NCI-H82 (cell line): ENCODE measurements around the gene ACOT11.

Experiments
- DNase-seq: peaks from one replicate; lab custom pipeline; 2025; lab: John Stamatoyannopoulos, UW

ACOT11 gene

DNA sequence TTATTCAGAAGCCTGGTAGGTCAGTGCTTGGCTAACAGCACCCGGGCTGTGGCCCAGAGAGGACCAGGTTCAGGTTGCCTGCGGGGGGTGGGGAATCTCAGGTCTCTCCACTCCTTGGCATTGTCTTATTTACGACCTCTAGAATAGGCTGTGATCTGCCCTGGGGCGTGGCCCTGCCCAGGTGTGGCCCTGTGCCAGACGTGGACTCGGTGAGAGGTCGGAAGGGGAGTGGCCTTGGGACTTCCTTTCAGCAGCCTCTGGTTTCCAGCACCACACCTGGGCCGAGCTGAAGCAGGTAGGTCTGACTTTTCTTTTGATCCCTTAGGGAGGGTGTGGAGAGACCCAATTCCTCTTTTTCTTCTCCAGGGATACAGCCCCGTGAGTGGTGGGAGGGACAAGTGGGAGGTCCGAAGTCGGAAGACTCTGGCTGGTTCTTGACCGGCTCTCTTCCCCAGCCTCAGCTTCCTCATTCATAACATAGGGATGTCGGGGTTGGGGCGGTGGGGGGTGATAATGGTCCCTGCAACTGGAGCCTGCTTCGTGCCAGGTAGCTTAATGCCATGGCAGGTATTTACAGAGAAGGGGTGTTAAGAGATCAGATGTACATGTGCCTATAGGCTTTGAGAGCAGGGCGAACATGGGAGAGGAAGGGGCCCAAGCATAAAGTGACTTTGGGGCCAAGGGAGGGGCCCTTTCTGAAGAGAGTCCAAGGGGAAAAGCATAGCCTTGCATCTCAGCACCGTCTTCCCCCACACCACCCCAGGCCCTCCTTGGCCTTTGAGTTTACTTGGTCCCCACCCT, 16.5 kb downstream of the ACOT11 start:
- no peak for DNase-seq

DNA sequence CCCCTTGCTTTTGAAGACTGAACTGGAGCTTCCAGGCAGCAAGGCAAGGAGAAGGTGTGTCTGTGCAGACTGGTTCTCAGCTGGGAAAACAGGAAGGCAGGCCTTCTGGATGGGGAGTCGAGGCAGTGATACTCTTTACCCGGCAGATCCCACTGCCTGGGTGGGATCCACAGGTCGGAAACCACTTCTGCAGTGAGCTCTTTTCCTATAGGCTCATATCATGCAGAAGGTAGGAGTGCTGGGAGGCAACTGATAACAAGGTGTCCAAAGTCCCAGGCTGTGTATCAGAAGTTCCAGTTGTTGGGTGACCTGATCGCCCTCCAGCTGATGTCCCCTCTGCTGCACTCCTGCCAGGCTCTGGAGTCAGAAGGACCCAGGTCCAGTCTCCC, 17.1 kb downstream of the ACOT11 start:
- DNase-seq: no peak

GRCh38 chr1:54566438-54567141, 18.6 kb downstream of the ACOT11 start:
- peak; percentile 51 for DNase-seq

DNA sequence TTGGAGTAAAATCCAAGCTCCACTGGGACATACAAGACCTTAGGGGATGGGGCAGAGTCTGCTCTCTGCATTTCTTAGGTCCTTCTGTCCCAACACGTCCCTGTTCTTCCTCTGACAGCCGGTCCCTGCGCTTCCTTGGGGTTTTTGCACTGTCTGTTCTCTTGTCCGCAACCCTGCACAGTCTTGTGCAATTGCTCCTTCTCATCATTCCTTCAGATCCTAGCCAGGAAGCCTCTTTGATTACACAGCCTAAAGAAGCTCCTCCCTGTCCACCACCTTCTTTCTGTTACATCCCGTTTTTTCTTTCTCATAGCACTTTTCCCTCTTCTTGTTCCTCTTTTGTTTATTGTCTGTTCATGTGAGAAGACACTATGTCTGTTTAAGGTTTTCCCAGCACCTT, 19.9 kb downstream of the ACOT11 start:
- DNase-seq: no peak

DNA sequence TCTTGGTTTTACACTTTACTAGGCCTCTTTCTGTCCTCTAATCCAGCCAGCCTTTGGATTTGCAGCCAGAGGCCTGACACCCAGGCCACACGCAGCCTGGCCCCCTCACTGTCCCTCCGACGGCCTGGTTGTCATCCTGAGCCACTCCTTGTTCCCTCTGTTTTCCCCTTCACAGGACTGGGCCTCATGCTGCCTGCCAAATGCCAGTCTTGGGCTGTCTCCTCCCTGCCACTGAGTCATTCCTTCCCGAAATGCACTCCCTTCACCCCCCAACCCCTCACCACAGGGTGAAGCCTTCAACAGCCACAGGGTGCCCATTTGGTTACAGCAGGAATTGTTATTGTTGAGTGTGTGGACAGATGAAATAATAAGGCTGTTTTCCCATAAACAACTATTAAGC, 21.3 kb downstream of the ACOT11 start:
- DNase-seq: no peak

- DNase-seq: peak; percentile 41
These were observed 22.1 kb downstream of the ACOT11 start for GRCh38 chr1:54570161-54570560.

DNA sequence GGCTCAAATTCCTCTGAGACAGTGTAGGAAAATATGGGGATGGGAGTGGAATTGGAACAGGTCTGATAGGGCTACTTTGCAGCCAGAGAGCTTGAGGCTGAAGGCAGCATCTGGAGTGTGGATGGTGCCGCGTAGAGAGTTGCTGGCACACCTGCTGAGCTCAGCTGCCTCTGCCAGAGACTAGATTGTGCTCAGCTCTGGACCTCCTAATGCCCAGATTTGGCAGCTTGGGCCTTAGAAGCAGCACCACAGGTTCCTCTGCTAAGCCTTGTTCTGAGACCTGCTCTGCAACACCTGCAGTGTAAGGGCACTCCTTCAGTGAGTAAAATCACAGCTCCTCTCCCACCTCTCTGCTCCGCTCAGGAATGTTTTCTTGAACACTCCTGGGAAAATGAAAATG, 23.3 kb downstream of the ACOT11 start:
- peak; percentile 65 for DNase-seq

DNA sequence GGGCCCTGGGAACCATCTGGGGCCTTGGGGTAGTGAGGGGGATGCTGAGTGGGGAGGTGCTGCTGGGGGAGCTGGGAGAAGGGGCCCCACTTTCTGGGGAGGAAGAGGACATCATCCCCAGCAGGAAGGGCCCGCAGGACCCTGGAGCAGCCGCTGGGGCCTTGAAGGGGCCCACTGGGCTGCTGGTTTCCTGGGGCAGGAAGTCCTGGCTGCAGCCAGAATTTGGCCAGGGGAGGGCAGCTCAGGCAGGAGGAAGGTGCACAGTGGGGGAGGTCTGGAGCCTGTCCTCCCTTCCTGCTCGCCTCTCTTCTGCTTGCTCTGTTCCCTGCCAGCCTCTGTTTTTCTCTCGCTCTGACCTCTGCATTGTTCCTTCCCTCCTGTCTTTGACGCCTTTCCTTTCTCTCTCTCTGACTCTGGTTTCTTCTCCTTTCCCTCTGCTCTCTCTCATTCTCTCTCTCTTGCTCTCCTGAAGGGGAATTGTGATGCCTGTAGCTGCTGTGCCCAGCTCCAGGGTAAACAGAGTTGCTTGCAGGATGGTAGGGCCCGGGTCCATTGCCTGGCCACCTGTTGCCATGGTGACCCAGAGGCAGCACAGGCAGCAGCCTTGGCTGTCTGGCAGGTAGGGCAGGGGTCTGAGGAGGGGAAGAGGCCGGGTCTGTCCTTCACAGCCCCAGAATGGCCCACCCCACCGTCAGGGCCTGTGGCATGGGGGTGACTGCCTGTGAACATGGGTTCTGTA, 23.9 kb downstream of the ACOT11 start:
- DNase-seq: no peak

DNA sequence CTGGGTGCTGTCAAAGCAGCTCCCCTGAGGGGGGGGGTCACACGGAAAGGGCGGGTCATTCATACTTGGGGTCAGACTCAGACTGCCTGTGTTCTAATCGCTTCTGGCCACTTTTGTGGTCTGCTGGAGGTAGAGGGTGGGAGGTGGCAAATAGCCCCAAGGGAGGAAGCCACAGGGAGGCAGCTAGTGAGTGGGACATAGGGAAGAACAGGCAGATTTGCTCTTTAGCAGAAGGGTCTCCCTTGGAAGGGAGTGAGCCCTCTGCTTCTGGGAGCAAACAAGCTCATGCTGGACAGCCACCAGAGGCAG, 24.5 kb downstream of the ACOT11 start:
- DNase-seq: no peak

DNA sequence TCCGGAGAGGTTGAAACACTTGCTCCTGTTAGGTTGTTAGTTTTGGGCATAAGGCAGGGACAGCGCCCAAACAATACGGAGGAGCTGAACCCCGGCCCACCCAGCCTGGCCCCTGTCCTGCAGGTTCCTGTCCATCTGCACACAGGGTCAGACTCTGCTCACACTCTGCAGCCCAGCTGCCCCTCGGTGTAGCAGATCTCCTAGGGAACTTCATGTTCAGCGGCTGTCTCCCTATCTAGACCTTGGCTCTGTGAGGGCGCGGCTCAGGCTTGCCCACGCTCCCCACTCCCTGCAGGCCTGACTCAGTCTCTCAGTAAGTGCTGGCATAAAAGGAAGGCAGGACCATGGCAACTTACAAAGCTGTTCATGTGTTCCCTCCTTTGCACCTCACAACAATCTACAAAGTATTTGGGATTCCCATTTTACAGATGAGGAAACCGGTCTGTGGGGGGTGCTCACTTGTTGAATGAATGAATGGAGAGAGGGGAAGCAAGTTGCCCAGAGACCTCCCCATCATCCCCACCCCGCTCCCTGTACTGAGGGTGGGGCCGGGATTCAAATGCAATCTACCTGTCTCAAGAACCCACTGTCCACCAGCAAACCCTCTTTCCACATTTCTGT, 26.2 kb downstream of the ACOT11 start:
- DNase-seq: no peak

DNA sequence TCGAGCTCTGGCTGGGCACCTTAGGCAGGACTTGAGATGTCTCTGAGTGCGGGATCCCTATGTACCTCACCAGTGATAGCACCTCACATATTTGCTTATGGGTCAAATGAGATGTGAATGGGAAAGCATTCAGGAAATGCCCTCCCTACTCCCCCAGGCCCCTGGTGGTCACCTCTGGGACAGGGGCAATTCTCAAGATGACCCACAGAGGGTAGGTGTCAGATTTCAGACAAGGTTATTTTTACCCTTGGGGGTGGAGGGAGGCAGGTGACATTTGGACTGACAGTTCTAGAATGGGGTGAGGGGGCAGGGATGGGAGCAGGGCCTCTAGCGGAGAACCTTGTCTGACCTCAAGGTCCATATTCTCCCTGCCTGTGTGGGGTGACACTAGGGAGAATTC, 27.1 kb downstream of the ACOT11 start:
- no peak for DNase-seq

DNA sequence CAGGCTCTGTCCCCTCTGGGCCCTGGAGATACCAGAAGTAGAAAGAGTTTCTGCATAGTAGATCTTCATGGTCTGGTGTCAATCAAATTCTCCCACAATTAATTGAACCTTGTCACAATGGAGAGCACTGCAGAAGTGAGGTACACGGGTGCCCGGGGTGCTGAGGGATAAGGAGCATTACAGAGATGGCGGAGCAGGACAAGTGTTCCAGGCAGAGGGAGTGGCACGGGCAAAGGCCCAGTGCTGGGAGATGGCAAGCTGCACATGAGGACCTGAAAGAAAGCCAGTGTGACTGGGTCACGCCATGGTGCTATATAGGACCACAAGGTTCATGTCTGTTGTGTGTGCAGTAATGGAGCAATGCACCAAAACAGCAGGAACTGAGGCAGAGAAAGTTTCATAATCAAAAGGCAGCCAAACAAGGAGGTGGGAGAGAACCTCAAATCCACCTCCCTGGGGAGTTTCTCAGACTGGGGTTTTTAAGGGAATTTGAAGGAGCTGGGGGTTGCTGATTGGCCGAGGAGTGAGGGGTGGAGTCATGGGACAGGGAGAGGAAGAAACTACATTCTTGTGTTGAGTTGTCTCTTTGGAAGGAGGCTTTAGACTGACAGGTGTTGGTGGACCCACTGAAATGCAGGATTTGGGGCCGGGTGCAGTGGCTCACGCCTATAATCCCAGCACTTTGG, 27.7 kb downstream of the ACOT11 start:
- peak; percentile 71 for DNase-seq

GRCh38 chr1:54577612-54578011, 29.6 kb downstream of the ACOT11 start:
- no peak for DNase-seq

- no peak for DNase-seq
These were observed 31.3 kb downstream of the ACOT11 start for GRCh38 chr1:54579337-54579781.

DNA sequence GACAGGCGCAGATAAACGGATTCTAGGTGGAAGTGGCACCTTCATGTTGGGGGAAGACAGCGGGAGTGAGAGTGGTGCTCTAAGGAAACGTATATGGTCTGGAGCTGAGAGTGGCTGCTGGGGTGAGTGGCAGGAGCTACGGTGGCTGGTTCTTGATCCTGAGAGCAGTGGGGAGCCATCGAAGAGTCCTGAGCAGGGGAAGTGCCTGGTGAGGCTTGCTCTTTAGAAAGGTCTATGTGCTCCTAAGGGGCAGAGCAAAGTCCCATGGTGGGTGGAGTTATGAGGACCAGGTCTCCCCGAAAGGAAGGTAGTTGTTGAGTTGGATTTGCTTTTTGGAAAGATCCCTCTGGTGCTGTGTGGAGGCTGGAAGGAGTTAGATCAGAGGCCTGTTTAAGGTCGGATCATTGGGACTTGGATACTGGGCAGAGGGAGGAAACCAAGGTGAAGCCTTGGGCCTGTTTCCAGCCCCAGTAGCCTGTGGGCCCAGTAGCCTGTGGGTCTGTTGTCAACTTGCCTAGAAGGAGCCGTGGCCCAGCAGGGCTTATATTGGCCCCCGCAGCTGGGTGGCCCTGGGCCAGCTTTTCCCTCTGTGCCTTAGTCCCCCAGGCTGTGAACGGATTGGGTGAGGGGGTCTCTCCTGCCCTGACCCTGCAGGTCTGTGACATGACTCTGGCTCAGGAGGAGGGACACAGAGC, 33.0 kb downstream of the ACOT11 start:
- DNase-seq: no peak

- DNase-seq: peak; percentile 29
These were observed 33.6 kb downstream of the ACOT11 start for GRCh38 chr1:54581621-54582035.

DNA sequence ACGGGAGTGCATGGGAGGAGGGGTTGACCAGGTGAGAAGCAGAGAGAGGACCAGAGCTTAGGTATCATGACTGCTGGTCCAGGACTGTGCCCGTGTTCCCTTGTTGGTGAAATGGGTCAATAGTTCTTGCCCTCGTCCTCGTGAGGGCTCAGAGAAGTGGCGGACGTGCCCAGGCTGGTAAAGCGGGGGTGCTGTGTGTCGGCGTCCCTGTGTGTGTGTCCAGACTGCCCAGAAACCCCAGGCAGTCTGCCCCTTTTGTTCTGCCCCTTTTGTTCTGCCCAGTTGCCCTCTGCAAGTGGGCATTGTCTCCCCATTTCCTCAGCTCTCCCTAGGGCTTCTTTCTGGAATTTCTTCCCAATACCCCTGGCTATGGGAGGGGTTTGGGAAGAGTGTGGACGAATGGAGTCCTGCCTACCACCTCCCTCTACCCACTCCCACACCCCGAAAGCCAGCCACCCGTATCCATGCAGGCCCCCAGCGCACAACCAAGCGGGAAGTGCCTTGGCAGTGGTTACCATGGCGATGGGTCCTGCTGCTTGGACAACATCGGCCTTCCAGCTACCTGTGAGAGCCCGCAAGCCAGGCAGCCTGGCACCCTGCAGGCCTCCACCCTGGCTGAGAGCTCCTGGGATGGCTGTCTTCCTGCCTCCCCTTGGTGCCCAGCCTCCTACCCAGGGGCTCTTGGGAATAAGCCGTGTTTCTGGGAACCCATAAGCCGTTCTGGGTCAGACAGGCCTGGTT, 34.7 kb downstream of the ACOT11 start:
- DNase-seq: peak; percentile 72

GRCh38 chr1:54583307-54583686, 35.3 kb downstream of the ACOT11 start:
- peak; percentile 88 for DNase-seq

DNA sequence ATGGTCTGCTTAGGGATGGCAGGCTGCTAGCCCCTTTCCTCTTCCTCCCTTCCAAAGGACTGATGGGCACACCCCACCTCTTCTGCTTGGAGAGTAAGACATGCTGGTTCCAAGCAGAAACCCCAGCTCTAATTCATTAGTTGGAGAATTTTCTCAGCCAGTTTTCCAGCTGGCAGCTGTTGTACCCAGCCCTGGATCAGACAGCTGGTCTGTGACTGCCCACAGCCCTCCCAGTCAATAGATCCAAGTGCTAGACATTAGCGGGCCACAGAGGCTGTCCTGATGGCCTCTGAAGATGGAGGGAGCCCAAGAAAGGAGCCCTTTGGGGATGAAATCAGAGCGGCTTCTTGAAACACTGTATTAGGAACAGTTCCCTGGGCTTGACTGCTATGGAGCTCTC, 35.8 kb downstream of the ACOT11 start:
- DNase-seq: peak; percentile 80

DNA sequence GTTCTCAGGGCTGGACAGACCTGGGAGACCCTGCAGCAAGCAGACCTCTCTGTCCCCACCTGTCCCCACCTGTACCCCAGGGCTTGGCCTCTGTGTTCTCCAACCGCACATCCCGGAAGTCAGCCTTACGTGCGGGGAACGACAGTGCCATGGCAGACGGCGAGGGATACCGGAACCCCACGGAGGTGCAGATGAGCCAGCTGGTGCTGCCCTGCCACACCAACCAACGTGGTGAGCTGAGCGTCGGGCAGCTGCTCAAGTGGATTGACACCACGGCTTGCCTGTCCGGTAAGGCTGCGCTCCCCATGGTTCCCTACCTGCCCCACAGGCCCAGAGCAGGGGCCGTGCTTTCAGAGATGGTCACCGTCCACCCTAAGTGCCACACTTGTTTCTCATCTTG, 36.5 kb downstream of the ACOT11 start:
- no peak for DNase-seq
